IPS-20b (cell line): Measurements from ENCODE around the gene MAPK8IP3.

ENCODE experiments used
- H3K27ac ChIP-seq: one replicate; pipeline ENCODE4 v1.5.1; 2013; ENCODE audit warnings: low read length
- H3K27me3 ChIP-seq: 2 replicates; pipeline ENCODE4 v1.6.1; 2013; ENCODE audit warnings: mild to moderate bottlenecking, low read length, inconsistent platforms; ENCODE audit not compliant: insufficient read depth
- H3K36me3 ChIP-seq: 2 replicates; pipeline ENCODE4 v1.6.1; 2013; ENCODE audit warnings: low read depth, mild to moderate bottlenecking, inconsistent platforms, low read length, moderate library complexity; ENCODE audit not compliant: insufficient read depth
- H3K4me1 ChIP-seq: 2 replicates; pipeline ENCODE4 v1.6.1; 2013; ENCODE audit warnings: mild to moderate bottlenecking, control low read depth, inconsistent platforms, low read length, moderate library complexity; ENCODE audit not compliant: insufficient read depth
- H3K4me3 ChIP-seq: 2 replicates; pipeline ENCODE4 v1.5.1; 2013; ENCODE audit warnings: mild to moderate bottlenecking, low read length, inconsistent platforms
- H3K9ac ChIP-seq: 2 replicates; pipeline ENCODE4 v1.6.1; 2013; ENCODE audit warnings: low read depth, mild to moderate bottlenecking, inconsistent platforms, low read length, moderate library complexity
- H3K9me3 ChIP-seq: 2 replicates; pipeline ENCODE4 v1.6.1; 2013; ENCODE audit warnings: mild to moderate bottlenecking, low read depth, low read length, inconsistent platforms; ENCODE audit not compliant: insufficient read depth

Gene MAPK8IP3

DNA sequence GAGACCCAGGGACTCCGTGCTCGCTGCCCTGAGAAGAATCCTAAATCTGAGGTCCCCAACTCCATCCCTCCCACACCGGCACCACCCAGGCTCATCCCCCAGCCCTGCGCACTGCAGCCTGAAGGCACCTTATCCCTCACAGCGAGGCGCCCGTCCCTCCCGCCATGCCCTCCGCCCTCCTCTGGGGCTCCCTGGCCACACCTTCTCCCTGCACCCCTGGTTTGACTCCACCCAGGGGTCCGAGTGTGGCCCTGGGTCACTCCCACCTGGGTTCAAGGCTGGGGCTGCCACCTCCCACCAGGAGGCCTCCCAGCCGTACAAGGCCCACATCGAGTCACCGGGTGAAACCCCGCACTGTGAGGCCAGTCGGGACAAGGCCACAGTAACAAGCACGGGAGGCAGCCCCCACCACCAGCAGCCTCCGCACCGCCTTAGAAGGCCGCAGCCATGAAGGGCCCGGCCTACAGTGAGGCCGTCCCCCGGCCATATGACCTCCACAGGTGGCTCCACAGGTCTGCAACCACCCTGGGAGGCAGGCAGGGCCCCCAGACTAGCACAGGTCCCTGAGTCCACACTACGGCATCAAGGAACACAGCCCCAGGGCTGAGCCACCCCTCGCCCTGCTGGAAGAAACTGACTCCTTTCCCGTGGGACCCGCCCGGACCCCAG is 112.3 kb downstream of the MAPK8IP3 start:
- Histone ChIP-seq H3K9ac (no peak overlapping the region), H3K9me3 (no peaks in the 10 kb centered on the region), H3K27ac (no peak overlapping the region), H3K36me3 (peaks cover 6% of the 10 kb centered on the region; the same call in 1 of the 2 replicates), H3K4me1 (no peaks in the 10 kb centered on the region), H3K4me3 (no peak overlapping the region), H3K27me3 (no peaks in the 10 kb centered on the region)

- no peaks in the 10 kb centered on the region for H3K9me3 ChIP-seq
- no peak overlapping the region for H3K27ac ChIP-seq
- no peaks in the 10 kb centered on the region for H3K27me3 ChIP-seq
- H3K4me1 ChIP-seq, result no peaks in the 10 kb centered on the region
- H3K36me3 ChIP-seq, result peaks cover 6% of the 10 kb centered on the region; the same call in 1 of the 2 replicates
- no peak overlapping the region for H3K9ac ChIP-seq
- H3K4me3 ChIP-seq, result no peak overlapping the region
Measured at GRCh38 chr16:1818873-1819525, 113.0 kb downstream of the MAPK8IP3 start.

DNA sequence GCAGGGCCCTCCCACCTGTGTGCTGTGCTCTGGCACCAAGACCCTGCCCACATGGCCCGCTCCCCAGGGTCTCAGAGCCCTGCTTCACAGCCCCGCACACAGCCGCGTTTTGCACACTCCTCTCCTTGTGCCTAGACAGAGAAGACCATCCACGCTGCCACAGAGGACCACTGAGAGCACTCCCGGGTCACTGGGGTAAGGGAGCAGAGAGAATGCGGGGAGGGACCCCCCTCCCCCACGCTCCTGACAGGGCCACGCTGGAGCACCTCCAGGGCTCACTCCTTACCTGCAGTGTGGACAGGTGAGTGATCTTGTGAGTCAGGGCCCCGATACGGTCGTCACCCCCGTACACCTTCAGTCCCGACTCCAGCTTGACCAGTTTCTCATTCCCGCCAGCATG is 113.6 kb downstream of the MAPK8IP3 start:
- Histone ChIP-seq H3K36me3 (peaks cover 6% of the 10 kb centered on the region; the same call in 1 of the 2 replicates), H3K9me3 (no peaks in the 10 kb centered on the region), H3K9ac (no peak overlapping the region), H3K27me3 (no peaks in the 10 kb centered on the region), H3K4me3 (no peak overlapping the region), H3K27ac (no peak overlapping the region), H3K4me1 (no peaks in the 10 kb centered on the region)
